BLaER1 (cell line): ENCODE measurements around the gene RPP25L.

Experiments
- H3K27ac ChIP-seq: shearing (Covaris generic); formaldehyde crosslinking; 2 replicates; pipeline ENCODE4 v1.8.1; 2022
- H3K27me3 ChIP-seq: shearing (Covaris generic); formaldehyde crosslinking; 2 replicates; pipeline ENCODE4 v1.8.1; 2022
- H3K36me3 ChIP-seq: shearing (Covaris generic); formaldehyde crosslinking; 2 replicates; pipeline ENCODE4 v1.8.1; 2022
- H3K4me1 ChIP-seq: shearing (Covaris generic); formaldehyde crosslinking; 2 replicates; pipeline ENCODE4 v1.8.1; 2022
- H3K4me2 ChIP-seq: shearing (Covaris generic); formaldehyde crosslinking; 2 replicates; pipeline ENCODE4 v1.8.1; 2022
- H3K4me3 ChIP-seq: shearing (Covaris generic); formaldehyde crosslinking; 2 replicates; pipeline ENCODE4 v1.8.1; 2022
- H3K9ac ChIP-seq: shearing (Covaris generic); formaldehyde crosslinking; 2 replicates; pipeline ENCODE4 v1.8.1; 2022
- H3K9me3 ChIP-seq: shearing (Covaris generic); formaldehyde crosslinking; 2 replicates; pipeline ENCODE4 v1.8.1; 2022
- H4K20me1 ChIP-seq: shearing (Covaris generic); formaldehyde crosslinking; 2 replicates; pipeline ENCODE4 v1.8.1; 2022
- Cebpa-rat ChIP-seq: shearing (Covaris generic); IDR thresholded peaks from 2 replicates; pipeline ENCODE4 v1.8.1; 2022

Gene RPP25L

DNA sequence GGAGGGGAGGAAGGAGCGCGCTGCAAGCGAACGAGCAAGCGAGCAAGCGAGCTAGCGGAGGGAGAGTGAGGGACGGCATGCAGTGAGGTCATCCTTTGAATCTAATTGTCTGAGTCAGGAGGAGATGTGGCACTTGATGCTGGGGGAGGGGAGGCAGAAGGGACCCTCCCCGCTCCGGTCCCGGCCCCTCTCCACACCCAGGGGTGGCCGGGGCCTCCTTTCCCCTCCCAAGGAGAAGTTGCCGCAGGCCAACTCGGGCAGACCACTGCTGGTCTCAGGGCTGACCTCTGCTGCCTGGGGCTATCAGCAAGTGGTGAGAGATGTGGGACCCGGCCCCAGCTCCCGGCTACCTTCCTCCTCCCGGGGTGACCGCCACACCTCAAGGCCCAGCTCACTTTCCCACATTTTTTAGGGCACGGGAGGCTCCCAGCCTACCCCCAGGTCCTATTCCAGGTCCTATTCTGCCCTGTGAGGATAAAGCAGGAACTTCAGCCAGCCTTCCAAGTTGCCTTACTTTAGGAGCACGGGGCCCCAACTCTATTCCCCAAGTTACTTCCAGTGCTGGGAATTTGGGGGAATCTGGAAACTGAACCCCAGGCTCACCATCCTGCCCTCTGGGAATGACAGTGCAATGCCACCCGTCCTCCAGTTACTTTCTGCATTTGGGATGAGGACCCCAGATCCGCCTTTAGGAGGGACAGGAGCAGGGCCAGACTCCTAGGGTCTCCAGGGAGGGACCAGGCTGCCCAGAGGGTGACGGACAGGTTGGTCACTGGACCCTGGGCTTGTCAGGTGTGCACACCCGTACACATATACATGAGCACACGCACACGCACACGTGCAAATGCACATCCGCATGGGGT lies 33.4 kb downstream of the RPP25L start:
- H3K27me3 ChIP-seq, result peaks cover 77% of the 10 kb centered on the region
- H3K4me3 ChIP-seq, result no peak overlapping the region
- H3K27ac ChIP-seq, result no peak overlapping the region
- no peak for TF ChIP-seq Cebpa-rat
- no peak overlapping the region for H3K9ac ChIP-seq
- peaks cover 46% of the 10 kb centered on the region for H4K20me1 ChIP-seq
- H3K36me3 ChIP-seq, result no peaks in the 10 kb centered on the region
- H3K4me2 ChIP-seq, result no peak overlapping the region
- H3K4me1 ChIP-seq, result no peaks in the 10 kb centered on the region
- H3K9me3 ChIP-seq, result no peaks in the 10 kb centered on the region

DNA sequence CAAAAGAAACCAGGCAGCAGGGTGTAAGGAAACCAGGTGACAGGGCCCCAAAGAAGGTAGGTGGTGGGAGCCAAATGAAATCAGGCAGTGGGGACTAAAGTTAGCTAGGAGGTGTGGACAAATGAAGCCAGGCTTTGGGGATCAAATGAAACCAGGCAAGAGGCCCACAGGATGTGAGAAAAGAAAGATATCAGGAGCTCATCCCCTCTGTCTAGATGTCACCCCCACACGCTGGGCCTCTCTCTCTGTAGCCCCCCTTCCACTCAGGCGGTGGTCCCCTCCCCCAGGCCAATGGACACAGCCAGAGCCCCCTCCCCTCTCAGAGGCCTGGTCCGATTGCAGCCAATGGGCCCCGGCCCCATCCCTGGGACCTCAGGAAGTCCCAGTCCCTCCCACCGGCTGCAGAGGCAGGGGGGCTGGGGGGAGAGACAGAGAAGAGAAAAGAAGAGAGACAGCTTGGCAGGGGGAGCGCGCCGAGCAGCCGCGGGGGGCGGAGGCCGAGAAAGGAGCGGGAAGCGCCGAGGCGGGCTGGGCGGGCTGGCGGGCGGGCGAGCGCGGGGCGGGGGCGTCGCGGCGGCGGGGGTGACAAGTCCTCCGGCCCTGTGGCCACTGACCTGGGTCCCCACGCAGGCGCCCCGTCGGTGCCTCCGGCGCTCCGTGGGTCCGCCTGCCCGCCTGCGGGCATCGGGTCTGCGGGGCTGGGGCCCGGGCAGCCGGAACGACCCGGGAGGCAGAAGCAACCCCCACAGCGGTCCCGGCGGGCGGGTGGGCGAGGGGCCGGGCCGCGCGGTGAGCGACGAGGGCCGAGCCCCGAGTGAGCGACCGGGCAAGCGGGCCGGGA lies 34.3 kb downstream of the RPP25L start:
- Histone ChIP-seq H3K27ac (no peak overlapping the region), H3K36me3 (no peaks in the 10 kb centered on the region), H3K4me1 (no peaks in the 10 kb centered on the region), H3K4me3 (no peak overlapping the region), H3K27me3 (peaks cover 78% of the 10 kb centered on the region), H3K4me2 (no peak overlapping the region), H3K9me3 (no peaks in the 10 kb centered on the region), H3K9ac (no peak overlapping the region), H4K20me1 (peaks cover 46% of the 10 kb centered on the region)
- TF ChIP-seq Cebpa-rat, result no peak

DNA sequence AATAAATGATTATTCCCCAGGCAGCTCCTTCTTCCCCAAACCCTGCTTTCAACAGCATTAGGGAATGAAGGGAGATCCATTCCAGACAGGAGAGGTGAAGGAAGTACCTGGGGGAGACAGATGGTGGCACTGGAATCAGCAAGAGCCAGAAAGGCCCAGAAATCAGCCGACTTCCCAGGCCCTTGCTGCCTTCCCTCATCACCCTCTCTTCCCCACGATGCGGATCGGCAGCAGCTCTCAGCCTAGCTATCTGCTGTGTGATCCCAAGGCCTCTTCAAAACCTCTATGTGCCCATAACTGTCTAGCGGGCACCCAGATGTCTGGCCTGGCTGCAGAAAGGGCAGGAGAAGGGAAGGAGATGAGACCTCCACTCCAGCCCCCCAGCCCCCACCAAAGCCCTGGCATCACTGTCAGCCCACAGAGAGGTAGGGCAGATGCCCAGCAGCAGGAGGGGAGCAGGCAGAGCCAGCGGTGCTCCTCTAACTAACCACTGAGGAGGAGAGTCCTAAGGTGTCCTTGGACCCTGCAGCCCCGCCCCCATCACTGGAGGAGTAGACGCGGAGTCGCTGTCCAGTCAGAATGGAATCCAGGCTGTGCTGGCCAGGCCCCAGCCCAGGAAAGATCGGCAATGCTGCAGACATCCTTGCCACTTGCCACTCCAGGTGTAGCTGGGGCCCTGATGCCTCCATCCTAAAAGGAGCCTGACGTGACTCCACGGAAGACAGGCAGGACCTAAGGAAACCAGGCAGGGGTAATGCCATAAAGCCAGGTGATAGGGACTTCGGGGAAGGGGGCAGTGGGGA lies 35.1 kb downstream of the RPP25L start:
- Histone ChIP-seq H3K4me3 (no peak overlapping the region), H3K4me1 (no peaks in the 10 kb centered on the region), H3K4me2 (no peak overlapping the region), H3K9me3 (no peaks in the 10 kb centered on the region), H3K27me3 (peaks cover 78% of the 10 kb centered on the region), H4K20me1 (peaks cover 46% of the 10 kb centered on the region), H3K27ac (no peak overlapping the region), H3K36me3 (no peaks in the 10 kb centered on the region), H3K9ac (no peak overlapping the region)
- TF ChIP-seq Cebpa-rat, result no peak

DNA sequence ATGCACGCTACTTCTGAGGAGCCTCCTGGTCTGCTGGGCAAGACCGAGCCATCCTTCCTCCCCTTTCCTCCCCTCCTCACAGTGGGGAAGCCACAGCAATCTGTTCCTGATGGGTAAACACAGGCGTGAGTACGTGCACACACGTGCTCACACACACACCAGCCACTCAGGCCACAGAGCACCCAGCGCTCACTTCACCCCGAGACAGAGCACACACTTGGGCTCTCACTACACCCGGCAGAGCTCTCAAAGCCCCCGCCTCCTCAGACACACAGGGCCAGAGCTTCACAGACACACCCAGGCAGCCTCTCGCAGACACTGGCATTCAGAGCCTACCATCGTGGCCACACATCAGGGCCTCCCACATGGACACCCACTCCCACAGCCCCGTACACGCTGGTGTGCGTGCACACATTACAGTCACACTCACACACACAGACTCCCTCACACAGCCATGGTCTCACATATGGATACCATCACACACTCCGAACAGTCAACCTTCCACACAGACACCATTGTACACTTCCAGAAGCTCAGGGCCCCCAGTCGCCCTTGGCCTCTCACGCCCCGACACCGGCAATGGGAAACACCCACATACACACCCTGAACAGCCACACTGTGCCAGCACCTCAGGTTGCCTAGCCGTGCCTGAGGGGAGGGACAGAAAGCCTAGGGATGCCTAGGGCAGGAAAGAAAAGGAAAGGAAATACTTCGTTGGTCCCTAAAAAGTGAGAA lies 35.9 kb downstream of the RPP25L start:
- Histone ChIP-seq H3K9me3 (no peaks in the 10 kb centered on the region), H3K9ac (no peak overlapping the region), H3K27ac (no peak overlapping the region), H3K4me2 (no peak overlapping the region; the same call in 1 of the 2 replicates), H3K4me1 (no peaks in the 10 kb centered on the region), H3K36me3 (no peaks in the 10 kb centered on the region), H3K4me3 (no peak overlapping the region), H3K27me3 (peaks cover 71% of the 10 kb centered on the region), H4K20me1 (peaks cover 46% of the 10 kb centered on the region)
- TF ChIP-seq Cebpa-rat, result no peak

DNA sequence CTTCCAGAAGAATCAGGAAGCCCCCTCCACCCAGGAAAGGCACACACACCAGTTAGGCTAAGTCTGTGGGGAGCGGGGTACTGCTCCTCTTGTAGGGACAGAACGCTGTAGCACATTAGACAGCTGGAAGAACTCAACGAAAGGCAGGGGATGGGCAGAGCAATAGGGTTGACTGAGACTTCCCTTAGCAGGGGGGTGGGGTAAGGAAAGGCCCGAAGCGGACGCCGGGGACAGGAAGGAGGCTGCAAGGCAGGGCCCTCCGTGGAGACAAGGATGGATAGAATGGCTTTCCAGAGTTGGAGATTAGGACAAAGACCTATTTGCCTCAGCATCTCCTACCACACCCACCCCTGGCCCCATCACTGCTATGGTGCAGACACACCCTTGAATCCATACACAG lies 36.7 kb downstream of the RPP25L start:
- Histone ChIP-seq H3K27ac (no peak overlapping the region), H4K20me1 (peaks cover 38% of the 10 kb centered on the region), H3K4me3 (no peak overlapping the region), H3K9me3 (no peaks in the 10 kb centered on the region), H3K36me3 (no peaks in the 10 kb centered on the region), H3K27me3 (peaks cover 63% of the 10 kb centered on the region), H3K9ac (no peak overlapping the region), H3K4me1 (no peaks in the 10 kb centered on the region), H3K4me2 (no peak overlapping the region)
- TF ChIP-seq Cebpa-rat, result no peak

DNA sequence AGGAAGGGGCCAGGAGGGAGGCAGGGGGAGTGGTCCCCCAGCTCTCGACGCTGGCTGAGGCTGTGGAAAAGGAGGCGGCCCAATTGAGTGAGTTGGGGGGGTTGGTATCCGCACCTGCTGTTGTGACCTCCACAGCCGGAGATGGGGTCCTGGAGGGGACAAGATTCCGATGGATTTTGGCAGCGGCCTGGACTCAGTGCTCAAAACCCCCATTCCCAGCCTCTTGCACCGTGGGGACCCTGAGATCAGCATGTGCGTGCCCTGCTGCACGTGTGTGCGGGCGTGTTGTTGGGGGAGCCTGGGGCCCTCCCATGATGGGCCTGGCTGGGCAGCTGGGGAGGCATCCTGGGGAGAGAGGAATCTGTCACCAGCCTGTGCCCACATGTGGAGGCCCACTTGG lies 37.3 kb downstream of the RPP25L start:
- Histone ChIP-seq H3K27ac (no peak overlapping the region), H3K4me3 (no peak overlapping the region), H3K27me3 (peaks cover 57% of the 10 kb centered on the region), H3K4me2 (no peak overlapping the region), H3K9ac (no peak overlapping the region), H4K20me1 (peaks cover 32% of the 10 kb centered on the region), H3K36me3 (no peaks in the 10 kb centered on the region), H3K4me1 (no peaks in the 10 kb centered on the region), H3K9me3 (no peaks in the 10 kb centered on the region)
- no peak for TF ChIP-seq Cebpa-rat

DNA sequence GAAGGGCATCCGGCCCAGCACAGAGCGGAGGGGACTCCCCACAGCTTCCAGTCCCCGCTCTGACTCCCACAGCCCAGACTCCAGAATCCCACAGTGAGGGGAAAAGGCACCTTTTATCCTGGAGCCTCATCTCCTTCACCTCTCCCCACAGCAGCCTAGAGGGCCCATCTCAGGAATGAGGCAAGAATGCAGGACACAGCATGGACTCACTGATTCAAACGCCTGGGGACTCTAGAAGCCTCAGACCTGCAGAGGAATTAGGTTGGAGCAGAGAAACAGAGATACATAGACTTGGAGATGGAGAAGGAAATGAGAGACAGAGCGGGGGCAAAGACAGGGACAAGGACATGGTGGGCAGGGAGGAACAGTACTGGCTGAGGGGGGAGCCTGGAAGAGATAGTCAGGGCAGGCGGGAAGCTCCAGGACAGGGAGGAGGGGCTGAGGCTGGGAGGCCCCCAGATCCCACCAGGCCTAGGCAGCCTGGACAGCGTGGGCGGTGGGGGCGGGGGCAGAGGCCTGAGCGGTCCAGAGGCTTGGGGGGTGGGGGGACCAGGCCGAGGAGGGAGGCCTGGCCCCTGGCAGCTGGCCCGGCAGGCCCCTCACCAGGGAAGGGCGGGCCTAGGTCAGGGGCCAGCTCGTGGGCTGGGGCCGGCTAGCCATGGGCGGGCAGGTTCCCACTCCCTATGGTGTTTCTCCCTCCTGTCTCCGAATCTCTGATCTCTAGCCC lies 38.1 kb downstream of the RPP25L start:
- no peaks in the 10 kb centered on the region for H3K9me3 ChIP-seq
- H3K4me2 ChIP-seq, result no peak overlapping the region
- no peaks in the 10 kb centered on the region for H3K36me3 ChIP-seq
- peaks cover 48% of the 10 kb centered on the region for H3K27me3 ChIP-seq
- H3K27ac ChIP-seq, result no peak overlapping the region
- H3K4me1 ChIP-seq, result no peaks in the 10 kb centered on the region
- no peak overlapping the region for H3K4me3 ChIP-seq
- TF ChIP-seq Cebpa-rat, result no peak
- H3K9ac ChIP-seq, result no peak overlapping the region
- peaks cover 25% of the 10 kb centered on the region for H4K20me1 ChIP-seq

DNA sequence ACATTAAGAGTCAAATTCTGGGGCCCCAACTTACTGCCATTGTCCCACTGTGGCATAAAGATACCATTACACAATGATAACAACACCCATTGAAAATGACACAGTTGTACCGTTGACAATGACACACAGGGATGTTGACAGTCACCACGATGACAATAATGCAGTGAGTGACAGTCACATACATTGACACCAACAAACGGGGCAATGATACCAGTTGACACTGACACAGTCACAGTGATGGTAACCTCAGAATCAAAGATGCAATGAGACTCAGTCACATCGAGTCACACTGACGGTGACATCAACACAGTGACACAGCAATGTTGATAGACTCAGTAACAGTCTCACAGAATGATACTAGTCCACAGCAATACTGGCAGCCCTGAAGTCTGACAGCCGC lies 39.3 kb downstream of the RPP25L start:
- Histone ChIP-seq H3K9ac (no peak overlapping the region), H3K36me3 (no peaks in the 10 kb centered on the region), H3K9me3 (no peaks in the 10 kb centered on the region), H3K4me2 (no peak overlapping the region), H3K4me1 (no peaks in the 10 kb centered on the region), H3K4me3 (no peak overlapping the region), H4K20me1 (peaks cover 17% of the 10 kb centered on the region; the same call in 1 of the 2 replicates), H3K27ac (no peak overlapping the region), H3K27me3 (peaks cover 37% of the 10 kb centered on the region)
- no peak for TF ChIP-seq Cebpa-rat

DNA sequence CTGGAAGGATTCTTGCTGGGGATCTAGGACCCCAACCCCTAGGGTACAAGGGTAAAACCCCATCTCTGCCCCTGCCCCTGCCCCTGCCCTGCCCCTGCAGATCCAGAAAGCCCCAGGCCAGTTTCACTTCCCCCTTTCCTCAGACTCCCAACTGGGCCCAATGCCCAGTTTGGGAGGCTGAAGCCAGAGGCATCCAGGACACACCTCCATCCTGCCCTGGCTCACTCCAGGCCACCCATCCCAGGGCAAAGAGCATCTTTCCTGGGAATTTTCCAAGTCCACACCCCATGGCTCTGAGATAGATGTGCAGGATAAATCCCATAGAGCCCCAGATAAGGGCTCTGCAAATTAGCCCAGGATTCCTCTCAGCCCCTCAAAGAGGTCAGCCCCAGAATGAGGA lies 39.8 kb downstream of the RPP25L start:
- H3K27me3 ChIP-seq, result peaks cover 35% of the 10 kb centered on the region
- no peaks in the 10 kb centered on the region for H3K4me1 ChIP-seq
- TF ChIP-seq Cebpa-rat, result no peak
- no peak overlapping the region for H3K9ac ChIP-seq
- no peaks in the 10 kb centered on the region for H3K36me3 ChIP-seq
- H3K4me2 ChIP-seq, result no peak overlapping the region
- H3K27ac ChIP-seq, result no peak overlapping the region
- H3K9me3 ChIP-seq, result no peaks in the 10 kb centered on the region
- H4K20me1 ChIP-seq, result peaks cover 14% of the 10 kb centered on the region; the same call in 1 of the 2 replicates
- no peak overlapping the region for H3K4me3 ChIP-seq
